NOMO-1 (cell line): Measurements from ENCODE around the gene ZNF428.
"Not testable (repeated sequence)": the region's sequence is repeated elsewhere in the genome, so short reads cannot be mapped to it uniquely, and the experiment has no call there.

Experiments
- DNase-seq, 2 experiments: peaks; one replicate each; lab custom pipeline; 2025; ENCODE audit not compliant: unreplicated experiment in 2 of 2; lab: John Stamatoyannopoulos, UW

Gene ZNF428

GRCh38 chr19:43619262-43620060 is at the start of gene ZNF428:
Gene ZNF428 (minus strand): TSS chr19:43619629. CDS start chr19:43614304, 5,325 bp downstream.
- peak; percentile 71 to 82 for DNase-seq

- peak; percentile 97 to 98 for DNase-seq
Measured at GRCh38 chr19:43668406-43669109, 49.1 kb upstream of the ZNF428 start.

GRCh38 chr19:43667876-43668405 is 48.5 kb upstream of the ZNF428 start:
- DNase-seq, result no peak

GRCh38 chr19:43667126-43667875 is 47.9 kb upstream of the ZNF428 start:
- no peak for DNase-seq

GRCh38 chr19:43664018-43664417 is 44.6 kb upstream of the ZNF428 start:
- DNase-seq, result peak in 1 of 2 experiments; percentile 22

- no peak for DNase-seq
Measured at GRCh38 chr19:43662487-43662886, 43.1 kb upstream of the ZNF428 start.

GRCh38 chr19:43660971-43661360 is 41.5 kb upstream of the ZNF428 start:
- no peak for DNase-seq

GRCh38 chr19:43660301-43660970 is 41.0 kb upstream of the ZNF428 start:
- no peak for DNase-seq

- no peak for DNase-seq
Measured at GRCh38 chr19:43658494-43658893, 39.1 kb upstream of the ZNF428 start.

GRCh38 chr19:43658001-43658400 is 38.6 kb upstream of the ZNF428 start:
- no peak for DNase-seq

- DNase-seq, result no peak
Measured at GRCh38 chr19:43656436-43656835, 37.0 kb upstream of the ZNF428 start.

- DNase-seq, result no peak
Measured at GRCh38 chr19:43652546-43652874, 33.1 kb upstream of the ZNF428 start.

GRCh38 chr19:43651758-43652545 is 32.5 kb upstream of the ZNF428 start:
- peak; percentile 36 to 39 for DNase-seq

- not testable (repeated sequence) for DNase-seq
Measured at GRCh38 chr19:43650276-43650675, 30.8 kb upstream of the ZNF428 start.

GRCh38 chr19:43649514-43649913 is 30.1 kb upstream of the ZNF428 start:
- DNase-seq, result no peak

- DNase-seq, result no peak
Measured at GRCh38 chr19:43648633-43649032, 29.2 kb upstream of the ZNF428 start.

- no peak for DNase-seq
Measured at GRCh38 chr19:43644181-43644580, 24.8 kb upstream of the ZNF428 start.

- DNase-seq, result no peak
Measured at GRCh38 chr19:43643326-43643725, 23.9 kb upstream of the ZNF428 start.

- no peak for DNase-seq
Measured at GRCh38 chr19:43642531-43642930, 23.1 kb upstream of the ZNF428 start.

- DNase-seq, result no peak
Measured at GRCh38 chr19:43641333-43641732, 21.9 kb upstream of the ZNF428 start.
